ENCODE measurements around the gene UBC.
"Not testable (repeated sequence)": the region's sequence is repeated elsewhere in the genome, so short reads cannot be mapped to it uniquely, and the experiment has no call there.

UBC gene

GRCh38 chr12:124941170-124941527, 26.7 kb upstream of the UBC start:
- FAIRE-seq (no peak), DNase-seq (ENCODE audit: insufficient read length, low spot score) (no peak)
- no peak for TF ChIP-seq CTCF (IDR thresholded peaks at IDR 0.05; ENCODE audit: insufficient read depth, missing control alignments)

- peak; percentile 80 for TF ChIP-seq CTCF (IDR thresholded peaks at IDR 0.05; ENCODE audit: insufficient read depth, missing control alignments)
- FAIRE-seq = no peak
- DNase-seq (ENCODE audit: insufficient read length, low spot score) = no peak
Observed at GRCh38 chr12:124940393-124941169, 26.1 kb upstream of the UBC start.

GRCh38 chr12:124940143-124940392, 25.6 kb upstream of the UBC start:
- no peak for FAIRE-seq
- no peak for DNase-seq (ENCODE audit: insufficient read length, low spot score)
- TF ChIP-seq CTCF (IDR thresholded peaks at IDR 0.05; ENCODE audit: insufficient read depth, missing control alignments) = no peak

- FAIRE-seq = no peak
- TF ChIP-seq CTCF (IDR thresholded peaks at IDR 0.05; ENCODE audit: insufficient read depth, missing control alignments) = no peak
- DNase-seq (ENCODE audit: insufficient read length, low spot score) = no peak
Observed at GRCh38 chr12:124939421-124940142, 25.1 kb upstream of the UBC start.

- DNase-seq (ENCODE audit: insufficient read length, low spot score) = no peak
- no peak for FAIRE-seq
Observed at GRCh38 chr12:124939079-124939420, 24.6 kb upstream of the UBC start.

GRCh38 chr12:124938587-124938986, 24.1 kb upstream of the UBC start:
- no peak for TF ChIP-seq CTCF (IDR thresholded peaks at IDR 0.05; ENCODE audit: insufficient read depth, missing control alignments)
- no peak for FAIRE-seq
- DNase-seq (ENCODE audit: insufficient read length, low spot score) = no peak

More at GRCh38 chr12:124939079-124939420, 24.6 kb upstream of the UBC start:
- TF ChIP-seq CTCF (IDR thresholded peaks at IDR 0.05; ENCODE audit: insufficient read depth, missing control alignments) = peak; percentile 57

- no peak for TF ChIP-seq CTCF (IDR thresholded peaks at IDR 0.05; ENCODE audit: insufficient read depth, missing control alignments)
- no peak for DNase-seq (ENCODE audit: insufficient read length, low spot score)
- FAIRE-seq = no peak
Observed at GRCh38 chr12:124938108-124938507, 23.7 kb upstream of the UBC start.

- DNase-seq (ENCODE audit: insufficient read length, low spot score); FAIRE-seq: not testable (repeated sequence)
Observed at GRCh38 chr12:124931528-124931927, 17.1 kb upstream of the UBC start.

Measured in D721Med (cell line).